K562 treated with DMSO at 1 percent for 24 hours (cell line): ENCODE measurements around the gene ZNF613. TPM values are rescaled to one million over a fixed set of nuclear protein-coding genes. Genes with fewer than 3 reads are reported as not detected.

ENCODE experiments used
- total RNA-seq: library from RNA; unstranded; fragments of 300-600 nt; gene quantifications from 2 replicates; pipeline ENCODE4 v1.2.3, GENCODE V29; 2022; ENCODE audit warnings: low read depth; ENCODE audit not compliant: insufficient read depth

ZNF613 gene
- 1.4 and 3.1 TPM in 2 replicates for total RNA-seq

DNA sequence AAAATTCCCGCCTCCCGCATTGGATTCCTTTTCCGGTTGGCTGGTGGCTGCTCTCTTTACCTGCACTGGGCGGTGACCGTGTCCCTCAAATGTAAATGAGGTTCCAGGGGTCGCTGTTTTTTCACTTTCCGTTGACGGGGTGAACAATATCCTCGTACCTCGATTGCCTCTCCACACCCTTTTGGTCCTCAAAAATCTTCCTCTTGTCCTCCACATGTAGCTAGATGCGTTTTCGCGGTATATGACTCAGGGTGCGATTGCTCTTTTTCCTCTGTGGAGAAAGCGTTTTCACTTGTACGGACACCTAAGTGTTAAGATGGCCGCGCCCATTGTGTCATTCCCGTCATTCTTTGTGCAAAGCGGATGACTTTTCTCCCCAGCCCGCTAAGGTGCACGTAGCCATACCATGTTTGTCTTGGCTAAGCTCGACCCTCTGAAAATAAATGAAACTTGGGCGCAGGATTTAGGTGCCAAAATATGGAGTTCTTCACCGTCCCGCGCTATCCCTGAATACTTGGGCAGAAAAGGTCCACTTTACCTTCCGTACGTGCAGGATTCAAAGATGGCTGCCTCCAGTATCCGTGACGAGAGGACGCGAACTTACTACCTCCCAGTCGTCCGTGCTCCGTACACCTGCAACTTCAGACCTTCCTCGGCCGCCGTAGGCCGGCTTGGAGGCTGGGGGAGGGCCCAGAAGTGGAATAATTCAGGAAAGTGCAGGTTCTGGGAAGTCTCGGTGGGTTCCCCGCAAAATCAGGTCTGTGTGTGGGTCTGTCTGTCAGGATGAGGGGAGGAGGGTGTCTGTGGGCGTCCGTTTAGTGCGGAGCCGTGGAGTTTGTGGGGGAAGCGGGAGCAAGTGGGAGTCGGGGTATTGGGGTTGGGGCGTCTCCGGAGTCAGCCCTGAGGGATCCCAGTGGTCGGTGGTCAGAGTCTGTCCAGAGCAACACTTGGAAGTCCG lies at the start of gene ZNF613:
TSS of gene ZNF613 (plus strand) at position 689 of the 958 bp plus-strand sequence. CDS start 8,749 bp downstream, outside the sequence.

DNA sequence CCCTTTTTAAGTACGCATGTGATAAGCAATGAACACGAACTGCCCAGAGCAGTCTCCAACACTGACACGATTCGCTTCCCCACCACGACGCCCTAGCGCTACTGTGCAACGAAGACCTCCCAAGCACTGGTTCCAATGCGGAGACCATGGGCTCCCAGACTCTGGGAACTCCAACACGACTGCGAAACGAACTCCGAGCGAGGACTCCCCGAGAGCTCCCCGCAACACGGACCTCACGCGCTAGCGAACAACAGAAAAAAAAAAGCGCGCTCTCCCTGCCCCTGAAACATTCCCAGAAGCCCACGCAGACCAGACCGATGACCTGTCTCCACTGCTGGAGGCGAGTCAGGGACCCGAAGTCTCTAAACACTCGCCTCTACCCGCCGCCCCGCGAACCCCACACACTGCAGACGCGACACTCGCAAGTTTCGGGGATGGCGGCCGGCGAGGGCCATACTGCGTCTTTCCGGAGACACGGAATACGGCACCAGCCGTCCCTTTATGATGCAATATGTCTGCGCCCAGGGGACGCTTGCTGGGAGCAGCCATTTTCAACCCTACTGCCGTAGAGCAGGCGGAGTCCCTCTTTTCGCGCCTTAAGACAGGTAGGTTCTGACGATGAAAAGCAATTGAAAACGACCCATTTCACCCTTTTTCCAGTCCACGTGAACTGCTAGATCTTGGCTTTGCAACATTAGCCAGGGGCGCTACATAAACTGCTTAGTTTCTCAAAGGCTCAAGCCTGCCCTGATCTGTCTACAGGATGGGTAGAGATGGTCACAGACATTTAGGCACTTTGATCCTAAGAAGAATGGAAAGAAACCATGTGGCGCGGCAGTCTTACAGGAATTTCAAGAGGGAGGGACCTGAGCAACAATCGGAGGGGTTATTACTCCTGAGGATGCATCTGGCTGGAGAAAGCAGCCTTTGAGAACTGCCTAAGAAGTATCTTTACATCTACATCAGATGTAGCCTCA lies 39.5 kb upstream of the ZNF613 start, which contains the start of gene ZNF577:
TSS of gene ZNF577 (minus strand) at position 430 of the 977 bp plus-strand sequence. CDS start 7,569 bp downstream, outside the sequence.

DNA sequence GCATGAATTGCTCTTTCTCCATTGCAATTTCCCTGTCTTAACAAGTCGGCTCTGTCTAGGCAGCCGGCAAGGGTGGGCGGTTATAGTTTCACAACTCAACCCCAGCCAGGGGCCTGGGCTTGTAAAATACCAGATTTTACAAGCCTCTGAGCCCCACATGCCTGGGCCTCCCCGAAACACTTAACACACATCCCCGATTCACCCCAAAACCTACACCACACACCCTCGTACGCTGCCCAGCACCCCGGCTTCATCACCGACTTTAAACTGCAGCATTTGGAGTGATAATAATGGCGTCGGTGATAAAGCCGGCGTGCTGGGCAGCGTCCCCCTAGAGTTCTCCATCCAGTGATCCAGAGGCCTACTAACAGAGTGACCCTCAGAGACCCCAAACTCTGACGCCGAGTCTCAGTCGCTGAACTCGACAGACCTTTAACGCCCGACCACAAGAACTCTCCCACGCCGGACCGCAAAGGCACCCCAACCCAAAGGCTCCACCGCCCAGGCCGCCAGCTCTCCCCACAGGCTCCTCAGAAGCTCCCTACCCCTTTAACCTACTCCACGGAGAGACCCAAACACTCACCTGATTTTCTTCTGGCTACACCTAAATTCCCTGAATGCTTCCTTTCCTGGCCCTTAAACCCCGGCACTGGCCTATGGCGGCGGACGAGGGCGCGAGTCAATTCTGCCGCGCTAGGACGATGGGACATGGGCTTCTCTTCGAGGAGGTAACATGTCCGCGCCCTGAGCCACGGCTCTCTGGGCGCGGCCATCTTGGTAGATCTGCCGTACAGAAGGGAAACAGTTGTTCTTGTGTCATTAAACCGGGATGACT lies 22.7 kb upstream of the ZNF613 start, which contains the start of gene ZNF649:
TSS of gene ZNF649 (minus strand) at position 687 of the 835 bp plus-strand sequence. CDS start 4,910 bp downstream, outside the sequence.

DNA sequence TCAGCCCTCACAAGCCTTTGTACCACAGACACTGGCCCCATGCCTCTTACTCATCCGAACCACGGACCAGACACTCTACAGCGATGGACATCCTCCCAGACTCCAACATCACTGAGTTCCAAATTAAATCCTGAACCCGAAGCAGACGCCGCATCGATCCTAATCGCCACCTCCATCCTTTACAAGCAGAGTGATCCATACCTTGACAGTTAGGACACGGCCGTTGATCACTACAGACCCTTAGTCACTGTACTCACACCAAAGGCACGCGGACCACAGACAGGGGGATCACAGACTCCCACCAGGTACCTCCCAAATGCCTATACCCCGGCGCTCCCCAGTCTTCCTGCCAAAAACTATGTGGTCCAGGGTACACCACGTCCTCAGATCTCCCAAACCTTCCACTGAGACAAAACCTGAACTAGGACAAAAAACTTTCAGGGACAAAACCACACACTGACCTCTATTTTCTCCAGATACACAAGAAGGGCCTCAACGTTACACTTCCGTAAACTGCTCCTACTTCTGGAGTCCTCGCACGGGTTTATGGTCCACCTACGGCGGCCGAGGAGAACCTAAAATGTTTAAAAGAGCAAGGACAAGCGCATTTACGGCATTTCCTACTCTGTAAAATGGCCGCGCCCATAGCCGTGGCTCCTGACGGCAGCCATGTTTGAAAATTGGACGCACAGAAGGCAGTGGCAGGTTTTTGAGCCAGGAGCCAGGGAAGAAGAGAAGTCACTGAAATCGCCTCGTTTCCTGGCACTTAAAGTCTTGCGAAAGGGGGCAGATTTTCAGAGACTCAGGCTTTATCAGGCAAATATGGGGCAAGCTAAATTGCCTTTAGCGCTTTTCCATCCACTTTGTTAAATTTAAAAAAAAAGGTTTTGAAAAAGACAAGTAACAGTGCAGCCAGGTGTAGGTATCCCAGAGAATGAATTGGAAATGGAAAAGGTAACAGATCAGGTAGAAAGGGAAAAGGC lies 59.3 kb downstream of the ZNF613 start, which contains the start of gene ZNF350:
TSS of gene ZNF350 (minus strand) at position 532 of the 983 bp plus-strand sequence. CDS start 12,480 bp downstream, outside the sequence.

Other genes starting within 250 kb of the ZNF613 start
- 11.1 and 29.9 TPM in 2 replicates for gene SPACA6, start 234.1 kb upstream of the ZNF613 start, total RNA-seq
- not detected in 2 replicates for gene HAS1, start 203.5 kb upstream of the ZNF613 start, total RNA-seq
- 0.50 and 0.93 TPM in 2 replicates for gene FPR1, start 175.6 kb upstream of the ZNF613 start, total RNA-seq
- 1.2 TPM in 1 of 2 replicates, not detected in the other for gene FPR2, start 166.3 kb upstream of the ZNF613 start, total RNA-seq
- gene FPR3, start 132.3 kb upstream of the ZNF613 start, total RNA-seq: 0.31 and 0.46 TPM in 2 replicates
- 3.2 and 5.3 TPM in 2 replicates for gene ZNF577, start 39.5 kb upstream of the ZNF613 start, total RNA-seq
- gene ZNF649, start 22.5 kb upstream of the ZNF613 start, total RNA-seq: 2.2 TPM in 2 replicates
- gene ZNF350, start 59.4 kb downstream of the ZNF613 start, total RNA-seq: 1.5 and 3.0 TPM in 2 replicates
- gene ZNF615, start 80.7 kb downstream of the ZNF613 start, total RNA-seq: 2.5 and 3.9 TPM in 2 replicates
- gene ZNF614, start 100.9 kb downstream of the ZNF613 start, total RNA-seq: 2.6 and 3.5 TPM in 2 replicates
- gene ZNF432, start 121.4 kb downstream of the ZNF613 start, total RNA-seq: 1.7 and 2.7 TPM in 2 replicates
- gene ZNF841, start 168.3 kb downstream of the ZNF613 start, total RNA-seq: 3.5 and 4.8 TPM in 2 replicates
- gene ZNF616, start 212.5 kb downstream of the ZNF613 start, total RNA-seq: 5.3 and 5.9 TPM in 2 replicates
- 0.54 and 0.94 TPM in 2 replicates for gene ZNF836, start 244.1 kb downstream of the ZNF613 start, total RNA-seq